Measurements from ENCODE around the gene MAPRE3. TPM values are rescaled to one million over a fixed set of nuclear protein-coding genes. Genes with fewer than 3 reads are reported as not detected.
A peak's percentile ranks its signal among the peaks of the same experiment; 100 is the strongest.

The MAPRE3 gene
- total and polyA plus RNA-seq, 9 of the 15 experiments (the other 6 are each of a cell fraction or from before 2014, with no cell fraction given), result 0.70 to 43.2 (median 12.6) TPM

DNA sequence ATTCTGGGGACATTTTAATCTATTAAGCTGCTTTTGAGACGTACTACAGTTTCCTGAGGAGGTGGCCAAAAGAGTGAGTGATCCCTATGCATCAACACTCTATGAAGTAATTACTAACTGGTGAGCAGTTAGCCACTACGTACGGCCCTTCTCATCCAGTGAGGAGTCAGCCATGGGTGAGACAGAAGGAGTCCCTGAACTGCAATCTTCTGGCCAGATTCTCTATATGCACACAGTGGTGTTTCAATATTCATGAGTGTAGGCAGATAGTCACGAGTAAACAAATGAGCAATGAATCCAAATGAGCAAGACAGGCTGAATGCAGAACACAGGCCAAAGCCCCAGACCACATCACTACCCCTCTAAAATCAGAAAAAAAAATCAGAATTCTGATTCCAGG, 32.6 kb downstream of the MAPRE3 start:
- ChIA-PET POLR2A (interaction anchor here (0.8 to 2.1 kb wide), 3 partner anchors 11 to 1786 kb away, joined by 3 to 5 read pairs (median 4); no protein-coding TSS in a partner anchor), CTCF (ENCODE audit: low intra/inter-chr PET ratio) (no interaction called here)
- no peak for ATAC-seq
- BruUV-seq (replicated peaks), result no TSS peak
- no peaks in the 10 kb centered on the region for H4K20me1 ChIP-seq (replicated peaks; ENCODE audit: control insufficient read depth, insufficient read depth, low read length)
- H3K4me2 ChIP-seq (ENCODE audit: insufficient read depth, low read length), result no peak overlapping the region
- TF ChIP-seq CHCHD3 (CRISPR knock-in tag; IDR thresholded peaks at IDR 0.05) (no peak), KDM1A (IDR thresholded peaks at IDR 0.05) (0 out of 4 replicates have a peak, but pooled peaks of 1 of the 2 experiments have one; percentile 40)
- intact Hi-C loops (cut with micrococcal nuclease) (no loop called here), in situ Hi-C loops (cut with MboI) (no loop called here)
- H3K4me3 ChIP-seq, result no peak overlapping the region
- H3K79me2 ChIP-seq (ENCODE audit: control insufficient read depth, insufficient read depth, low read length), result peaks cover 70% of the 10 kb centered on the region
- no peaks in the 10 kb centered on the region for H3K9me3 ChIP-seq (replicated peaks; ENCODE audit: control insufficient read depth, insufficient read depth, low read depth, low read length)
- H3K9ac ChIP-seq (ENCODE audit: insufficient read depth in 1 of 2, low read depth in 2 of 2, low read length in 2 of 2), result no peak overlapping the region
- 76% methylated on average over 4 of the region's 4 CpGs for WGBS (ENCODE audit: insufficient coverage, low coverage, missing lambda C conversion rate)
- peak overlapping the region; percentile 7; the same call in 2 of the 3 replicates for H3K27ac ChIP-seq (ENCODE audit: extremely low read depth, low read depth, low read length)
- peaks cover 3% of the 10 kb centered on the region; the same call in 1 of the 3 replicates for H3K36me3 ChIP-seq (ENCODE audit: control insufficient read depth, insufficient read depth, low read length)
- no peaks in the 10 kb centered on the region for H3K27me3 ChIP-seq (ENCODE audit: control insufficient read depth in 2 of 2, insufficient read depth in 2 of 2, low read length in 2 of 2)
- peaks cover 32 to 81% of the 10 kb centered on the region in 2 experiments for H3K4me1 ChIP-seq (replicated peaks in 1 of 2; ENCODE audit: control insufficient read depth in 2 of 2, insufficient read depth in 2 of 2, low read length in 2 of 2)
- H2AFZ ChIP-seq (ENCODE audit: low read depth, low read length), result no peak overlapping the region
- peaks cover 3% of the 10 kb centered on the region for H3K9me1 ChIP-seq (ENCODE audit: control insufficient read depth, insufficient read depth, low read length)
- no peak for DNase-seq (ENCODE audit: extremely low read depth in 1 of 4, low spot score in 3 of 4)
- no peak for FAIRE-seq

DNA sequence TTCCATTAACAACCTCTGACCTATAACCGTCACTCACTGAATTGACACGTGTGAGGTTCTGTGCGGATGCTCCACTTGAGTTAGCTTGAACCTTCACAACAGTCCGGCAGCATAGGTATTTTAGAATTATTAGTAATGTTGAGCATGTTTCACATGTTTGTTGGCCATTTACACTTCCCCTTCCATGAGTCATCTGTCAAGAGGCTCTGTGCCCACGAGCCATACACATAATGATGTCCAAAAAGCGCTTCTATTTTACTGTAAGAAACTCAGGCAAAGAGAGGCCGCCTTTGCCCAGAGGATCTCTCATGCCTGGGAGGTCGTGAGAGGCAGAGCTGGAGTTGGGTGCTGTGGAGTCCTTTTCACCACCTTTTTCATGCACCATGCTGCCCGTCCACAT, 33.4 kb downstream of the MAPRE3 start:
- ChIA-PET POLR2A (interaction anchor here (0.8 to 2.1 kb wide), 7 partner anchors 9 to 1787 kb away, joined by 3 to 11 read pairs (median 4); no protein-coding TSS in a partner anchor), CTCF (ENCODE audit: low intra/inter-chr PET ratio) (interaction anchor here (0.7 kb wide), 1 partner anchor 185 kb away, joined by 7 read pairs; no protein-coding TSS in a partner anchor)
- Histone ChIP-seq H2AFZ (ENCODE audit: low read depth, low read length) (peak overlapping the region; percentile 4; the same call in 1 of the 2 replicates), H3K4me1 (replicated peaks in 1 of 2; ENCODE audit: control insufficient read depth in 2 of 2, insufficient read depth in 2 of 2, low read length in 2 of 2) (peaks cover 32 to 88% of the 10 kb centered on the region in 2 experiments), H3K79me2 (ENCODE audit: control insufficient read depth, insufficient read depth, low read length) (peaks cover 70% of the 10 kb centered on the region), H3K9me1 (ENCODE audit: control insufficient read depth, insufficient read depth, low read length) (peaks cover 3% of the 10 kb centered on the region), H3K9ac (ENCODE audit: insufficient read depth in 1 of 2, low read depth in 2 of 2, low read length in 2 of 2) (peak overlapping the region in 1 of 2 experiments; percentile 11; a peak in 1 of 4 replicates), H3K4me2 (ENCODE audit: insufficient read depth, low read length) (peak overlapping the region; percentile 33), H3K27ac (ENCODE audit: extremely low read depth, low read depth, low read length) (peak overlapping the region; percentile 42), H3K4me3 (no peak overlapping the region), H3K36me3 (ENCODE audit: control insufficient read depth, insufficient read depth, low read length) (peaks cover 3% of the 10 kb centered on the region; the same call in 2 of the 3 replicates), H3K27me3 (ENCODE audit: control insufficient read depth in 2 of 2, insufficient read depth in 2 of 2, low read length in 2 of 2) (no peaks in the 10 kb centered on the region), H4K20me1 (replicated peaks; ENCODE audit: control insufficient read depth, insufficient read depth, low read length) (no peaks in the 10 kb centered on the region), H3K9me3 (replicated peaks; ENCODE audit: control insufficient read depth, insufficient read depth, low read depth, low read length) (no peaks in the 10 kb centered on the region)
- 53% methylated on average over 9 of the region's 9 CpGs for WGBS (ENCODE audit: insufficient coverage, low coverage, missing lambda C conversion rate)
- intact Hi-C loops (cut with micrococcal nuclease), result no loop called here
- DNase-seq (ENCODE audit: extremely low read depth in 1 of 4, low spot score in 3 of 4), result no peak
- BruUV-seq (replicated peaks), result no TSS peak
- no peak for FAIRE-seq
- in situ Hi-C loops (cut with MboI), result no loop called here
- ATAC-seq, result no peak
- TF ChIP-seq KDM1A (IDR thresholded peaks at IDR 0.05) (no peak), ZC3H8 (IDR thresholded peaks at IDR 0.05) (no peak), FOXM1 (IDR thresholded peaks at IDR 0.05; ENCODE audit: low read depth) (no peak), FOXM1 (CRISPR knock-in tag; IDR thresholded peaks at IDR 0.05; ENCODE audit: low read depth) (no peak), STAT5B (CRISPR knock-in tag; IDR thresholded peaks at IDR 0.05) (no peak), PHB2 (IDR thresholded peaks at IDR 0.05; ENCODE audit: low read depth) (no peak), ZNF695 (CRISPR knock-in tag; IDR thresholded peaks at IDR 0.05) (no peak), RFX7 (CRISPR knock-in tag; IDR thresholded peaks at IDR 0.05) (no peak)
- TF ChIP-seq, protein P1, sequence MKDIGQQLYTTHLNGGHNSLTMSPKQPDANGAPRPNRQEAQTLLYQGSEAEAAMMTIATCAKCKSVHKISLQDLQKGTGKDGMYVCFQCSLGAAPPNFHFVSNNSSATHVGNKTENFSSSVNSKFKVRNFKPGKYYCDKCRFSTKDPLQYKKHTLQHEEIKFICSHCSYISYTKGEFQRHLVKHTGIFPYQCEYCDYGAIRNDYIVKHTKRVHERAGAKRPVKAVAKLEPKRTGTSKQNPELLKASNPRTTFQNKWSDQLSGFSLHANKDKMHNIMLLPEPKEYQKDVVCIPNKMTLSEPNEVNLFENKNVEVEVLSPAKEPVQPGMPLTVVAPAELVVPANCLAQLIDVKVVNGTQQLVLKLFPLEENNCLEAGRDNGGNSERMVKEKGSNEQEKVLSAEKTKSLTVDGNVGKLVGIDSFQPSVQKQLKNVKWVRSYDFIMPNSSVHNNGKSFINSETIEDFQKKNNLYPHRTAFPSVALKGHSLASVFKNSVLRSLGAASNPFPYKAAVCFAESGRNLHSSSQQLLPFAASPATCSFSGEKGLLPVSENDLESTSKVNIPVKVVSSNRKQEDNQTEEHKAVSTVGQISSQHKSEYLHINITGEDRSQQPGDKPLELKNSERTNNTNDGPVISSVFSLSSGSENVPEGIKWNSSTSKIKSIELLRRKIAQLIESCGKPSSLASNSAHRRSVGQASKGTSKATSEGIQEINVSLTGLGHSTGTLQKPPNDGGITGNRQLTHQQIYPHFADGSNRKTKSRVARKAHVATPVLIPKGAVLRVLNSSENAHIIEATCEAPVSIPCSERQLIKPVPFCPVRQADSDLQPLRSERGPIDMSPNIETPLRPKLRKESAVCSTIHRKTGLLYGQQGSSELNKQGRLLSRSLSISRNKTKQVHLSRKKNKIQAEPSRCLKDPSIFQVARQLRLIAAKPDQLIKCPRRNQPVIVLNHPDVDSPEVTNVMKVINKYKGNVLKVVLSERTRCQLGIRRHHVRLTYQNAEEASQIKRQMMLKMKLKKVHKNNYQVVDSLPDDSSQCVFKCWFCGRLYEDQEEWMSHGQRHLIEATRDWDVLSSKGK (CRISPR knock-in tag; IDR thresholded peaks at IDR 0.05), result no peak
- TF ChIP-seq, protein P2, sequence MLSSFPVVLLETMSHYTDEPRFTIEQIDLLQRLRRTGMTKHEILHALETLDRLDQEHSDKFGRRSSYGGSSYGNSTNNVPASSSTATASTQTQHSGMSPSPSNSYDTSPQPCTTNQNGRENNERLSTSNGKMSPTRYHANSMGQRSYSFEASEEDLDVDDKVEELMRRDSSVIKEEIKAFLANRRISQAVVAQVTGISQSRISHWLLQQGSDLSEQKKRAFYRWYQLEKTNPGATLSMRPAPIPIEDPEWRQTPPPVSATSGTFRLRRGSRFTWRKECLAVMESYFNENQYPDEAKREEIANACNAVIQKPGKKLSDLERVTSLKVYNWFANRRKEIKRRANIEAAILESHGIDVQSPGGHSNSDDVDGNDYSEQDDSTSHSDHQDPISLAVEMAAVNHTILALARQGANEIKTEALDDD (IDR thresholded peaks at IDR 0.05), result no peak
- TF ChIP-seq, protein P3, sequence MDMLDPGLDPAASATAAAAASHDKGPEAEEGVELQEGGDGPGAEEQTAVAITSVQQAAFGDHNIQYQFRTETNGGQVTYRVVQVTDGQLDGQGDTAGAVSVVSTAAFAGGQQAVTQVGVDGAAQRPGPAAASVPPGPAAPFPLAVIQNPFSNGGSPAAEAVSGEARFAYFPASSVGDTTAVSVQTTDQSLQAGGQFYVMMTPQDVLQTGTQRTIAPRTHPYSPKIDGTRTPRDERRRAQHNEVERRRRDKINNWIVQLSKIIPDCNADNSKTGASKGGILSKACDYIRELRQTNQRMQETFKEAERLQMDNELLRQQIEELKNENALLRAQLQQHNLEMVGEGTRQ (CRISPR knock-in tag; IDR thresholded peaks at IDR 0.05), result no peak

Data from K562 (cell line).